Osteoblast (primary cell): ENCODE measurements around the gene PTPRT. TPM values are rescaled to one million over a fixed set of nuclear protein-coding genes. Genes with fewer than 3 reads are reported as not detected.

Experiments used
- DNase-seq: peaks from one replicate; pipeline ENCODE4 v3.0.0; 2011; ENCODE audit warnings: low spot score, mixed read lengths; ENCODE audit not compliant: insufficient read length; ENCODE audit errors: missing footprints
- H2AFZ ChIP-seq: 2 replicates; pipeline ENCODE4 v1.6.0; 2011; ENCODE audit warnings: mild to moderate bottlenecking, low read length
- H3K27ac ChIP-seq: 2 replicates; pipeline ENCODE4 v1.5.1; 2011; ENCODE audit warnings: mild to moderate bottlenecking, low read depth, low read length, moderate library complexity
- H3K27me3 ChIP-seq: 2 replicates; pipeline ENCODE4 v1.6.0; 2012; ENCODE audit warnings: mild to moderate bottlenecking, control low read depth, inconsistent platforms, low read length, moderate library complexity; ENCODE audit not compliant: insufficient read depth
- H3K36me3 ChIP-seq: 2 replicates; pipeline ENCODE4 v1.5.1; 2011; ENCODE audit warnings: mild to moderate bottlenecking, low read length, control low read depth, moderate library complexity; ENCODE audit not compliant: insufficient read depth
- H3K4me1 ChIP-seq: 2 replicates; pipeline ENCODE4 v1.5.1; 2011; ENCODE audit warnings: mild to moderate bottlenecking, low read length, control low read depth, moderate library complexity; ENCODE audit not compliant: insufficient read depth
- H3K4me2 ChIP-seq: 2 replicates; pipeline ENCODE4 v1.6.0; 2011; ENCODE audit warnings: mild to moderate bottlenecking, low read length; ENCODE audit not compliant: insufficient read depth
- H3K4me3 ChIP-seq: fragments of 200-600 bp; sonication (generic); 3 replicates; pipeline ENCODE4 v1.5.1; 2012; ENCODE audit warnings: mild to moderate bottlenecking, low read length, inconsistent platforms; ENCODE audit not compliant: insufficient read depth
- H3K79me2 ChIP-seq: 2 replicates; pipeline ENCODE4 v1.6.0; 2012; ENCODE audit warnings: mild to moderate bottlenecking, low read length, control low read depth, inconsistent platforms; ENCODE audit not compliant: insufficient read depth
- H3K9me3 ChIP-seq: 2 replicates; pipeline ENCODE4 v1.5.1; 2011; ENCODE audit warnings: low read depth, low read length, control low read depth
- H4K20me1 ChIP-seq: 2 replicates; pipeline ENCODE4 v1.6.0; 2012; ENCODE audit warnings: mild to moderate bottlenecking, low read length, control low read depth; ENCODE audit not compliant: insufficient read depth
- CTCF ChIP-seq: IDR thresholded peaks from 2 replicates; pipeline ENCODE4 v1.5.1; 2011; ENCODE audit warnings: mild to moderate bottlenecking, low read depth, low read length, moderate library complexity; ENCODE audit errors: extremely low read depth
- total RNA-seq: library from RNA; depleted of rRNA; stranded (reverse); fragments of >200 nt; gene quantifications from 2 replicates; pipeline ENCODE4 v1.2.3, GENCODE V29; 2012

PTPRT gene
- total RNA-seq, 1 donor: not detected

DNA sequence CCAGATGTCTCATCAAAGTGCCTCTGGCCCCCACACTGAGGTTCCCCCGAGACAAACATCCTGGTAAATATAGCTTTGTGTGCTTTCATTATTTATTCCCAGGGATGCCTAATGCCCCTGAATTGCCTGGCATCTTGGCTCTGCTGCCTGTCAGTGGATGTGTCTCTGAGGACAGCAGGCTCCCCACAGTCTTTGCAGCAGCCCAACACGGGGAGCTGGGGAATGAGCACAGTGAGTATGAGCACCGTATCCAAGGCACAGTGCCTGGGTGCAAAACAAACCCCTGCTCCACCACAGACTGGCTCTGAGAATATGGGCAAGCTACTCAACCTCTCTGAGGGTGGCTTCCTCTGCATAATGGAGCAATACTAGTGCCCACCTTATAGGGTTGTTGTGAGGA, 165.9 kb downstream of the PTPRT start:
- H3K79me2 ChIP-seq: no peaks in the 10 kb centered on the region
- DNase-seq: no peak
- TF ChIP-seq CTCF: no peak
- H3K9me3 ChIP-seq: peaks cover 3% of the 10 kb centered on the region
- no peak overlapping the region for H2AFZ ChIP-seq
- no peak overlapping the region for H3K4me3 ChIP-seq
- no peak overlapping the region for H3K4me2 ChIP-seq
- no peak overlapping the region for H3K27ac ChIP-seq
- no peaks in the 10 kb centered on the region for H3K27me3 ChIP-seq
- no peaks in the 10 kb centered on the region for H3K36me3 ChIP-seq
- H3K4me1 ChIP-seq: no peaks in the 10 kb centered on the region
- H4K20me1 ChIP-seq: no peaks in the 10 kb centered on the region

GRCh38 chr20:43022568-43022967, 167.1 kb downstream of the PTPRT start:
- Histone ChIP-seq H3K27ac (no peak overlapping the region), H3K36me3 (no peaks in the 10 kb centered on the region), H3K4me3 (no peak overlapping the region), H3K4me1 (no peaks in the 10 kb centered on the region), H3K27me3 (no peaks in the 10 kb centered on the region), H3K79me2 (no peaks in the 10 kb centered on the region), H3K4me2 (no peak overlapping the region), H3K9me3 (peaks cover 3% of the 10 kb centered on the region), H4K20me1 (no peaks in the 10 kb centered on the region), H2AFZ (no peak overlapping the region)
- no peak for TF ChIP-seq CTCF
- DNase-seq: no peak

- H3K4me2 ChIP-seq: no peak overlapping the region
- H3K4me1 ChIP-seq: no peaks in the 10 kb centered on the region
- no peaks in the 10 kb centered on the region for H4K20me1 ChIP-seq
- no peak for DNase-seq
- no peak for TF ChIP-seq CTCF
- H3K4me3 ChIP-seq: no peak overlapping the region
- no peaks in the 10 kb centered on the region for H3K27me3 ChIP-seq
- H3K79me2 ChIP-seq: no peaks in the 10 kb centered on the region
- H3K27ac ChIP-seq: no peak overlapping the region
- H3K36me3 ChIP-seq: no peaks in the 10 kb centered on the region
- H2AFZ ChIP-seq: no peak overlapping the region
- peaks cover 3% of the 10 kb centered on the region for H3K9me3 ChIP-seq
Observed at GRCh38 chr20:43022081-43022480, 167.6 kb downstream of the PTPRT start.

GRCh38 chr20:43017241-43018030, 172.3 kb downstream of the PTPRT start:
- Histone ChIP-seq H4K20me1 (no peaks in the 10 kb centered on the region), H3K4me3 (no peak overlapping the region), H3K79me2 (no peaks in the 10 kb centered on the region), H3K4me1 (no peaks in the 10 kb centered on the region), H3K27me3 (no peaks in the 10 kb centered on the region), H3K27ac (no peak overlapping the region), H3K9me3 (peaks cover 3% of the 10 kb centered on the region), H2AFZ (no peak overlapping the region), H3K36me3 (no peaks in the 10 kb centered on the region), H3K4me2 (no peak overlapping the region)
- TF ChIP-seq CTCF: no peak
- no peak for DNase-seq
